ENCODE results near the gene OLFML3.
A peak's percentile ranks its signal among the peaks of the same experiment; 100 is the strongest.

The OLFML3 gene

DNA sequence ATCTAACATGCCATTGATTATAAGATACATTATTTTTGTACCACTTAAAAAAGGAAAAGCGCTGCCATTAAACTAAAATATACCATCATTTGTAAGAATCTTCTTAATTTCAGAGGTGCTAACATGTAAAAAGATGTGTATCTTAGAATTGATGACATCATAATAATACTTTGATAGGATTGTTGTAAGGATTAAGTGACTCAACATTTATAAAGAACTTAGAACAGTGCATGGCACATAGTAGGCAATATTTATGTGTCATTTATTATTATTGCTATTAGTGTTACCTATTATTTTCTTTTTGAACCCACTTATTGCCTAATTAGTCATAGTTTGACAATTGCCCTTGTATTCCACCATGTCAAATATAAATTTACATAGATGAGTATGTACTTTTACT is 28.4 kb upstream of the OLFML3 start:
- no peak for DNase-seq

DNA sequence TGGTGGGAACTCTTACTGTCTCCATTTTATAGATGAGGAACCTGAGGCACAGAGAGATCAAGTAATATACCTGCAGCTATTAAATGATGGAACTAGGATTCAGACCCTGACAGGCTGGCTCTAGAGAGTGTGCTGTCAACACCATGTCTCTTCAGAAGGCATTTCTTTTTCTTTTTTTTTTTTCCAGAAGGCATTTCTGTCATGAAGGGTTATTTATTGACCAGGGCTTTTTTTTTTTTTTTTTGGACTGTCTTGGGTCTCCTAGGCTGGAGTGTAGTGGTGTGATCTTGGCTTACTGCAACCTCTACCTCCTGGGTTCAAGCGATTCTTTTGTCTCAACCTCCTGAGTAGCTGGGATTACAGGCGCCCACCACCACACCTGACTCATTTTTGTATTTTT is 27.6 kb upstream of the OLFML3 start:
- DNase-seq = no peak

DNA sequence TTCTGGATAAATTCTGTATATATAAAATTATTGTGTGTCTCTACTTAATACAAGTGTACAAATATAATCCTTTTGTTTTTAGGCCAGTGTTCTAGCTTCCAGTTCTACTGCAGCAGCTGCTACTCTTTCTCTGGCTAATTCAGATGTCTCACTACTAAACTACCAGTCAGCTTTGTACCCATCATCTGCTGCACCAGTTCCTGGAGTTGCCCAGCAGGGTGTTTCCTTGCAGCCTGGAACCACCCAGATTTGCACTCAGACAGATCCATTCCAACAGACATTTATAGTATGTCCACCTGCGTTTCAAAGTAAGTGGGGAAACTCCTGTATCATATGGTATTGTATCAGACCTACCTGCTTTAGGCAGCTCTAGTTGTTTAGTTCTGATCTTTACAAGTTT is 21.3 kb upstream of the OLFML3 start:
- no peak for DNase-seq

DNA sequence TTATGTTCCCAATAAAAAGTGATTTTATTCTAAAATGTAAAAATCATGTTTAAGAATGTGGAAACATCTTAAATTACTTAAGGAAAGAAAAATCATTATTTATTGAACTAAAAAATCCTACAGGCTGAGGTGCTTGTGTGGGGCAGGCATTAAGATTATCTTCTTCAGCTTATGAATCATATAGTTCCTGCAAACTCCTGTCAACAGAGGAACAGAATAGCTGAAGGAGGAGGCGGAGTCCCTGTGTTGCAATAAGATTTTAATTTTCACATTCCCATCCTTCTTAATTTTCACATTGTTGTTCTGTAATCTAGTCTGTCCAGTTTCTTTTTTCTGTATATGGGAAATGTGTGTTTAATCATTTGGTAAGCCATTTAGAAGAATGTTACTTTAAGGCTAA is 20.6 kb upstream of the OLFML3 start:
- DNase-seq = no peak

DNA sequence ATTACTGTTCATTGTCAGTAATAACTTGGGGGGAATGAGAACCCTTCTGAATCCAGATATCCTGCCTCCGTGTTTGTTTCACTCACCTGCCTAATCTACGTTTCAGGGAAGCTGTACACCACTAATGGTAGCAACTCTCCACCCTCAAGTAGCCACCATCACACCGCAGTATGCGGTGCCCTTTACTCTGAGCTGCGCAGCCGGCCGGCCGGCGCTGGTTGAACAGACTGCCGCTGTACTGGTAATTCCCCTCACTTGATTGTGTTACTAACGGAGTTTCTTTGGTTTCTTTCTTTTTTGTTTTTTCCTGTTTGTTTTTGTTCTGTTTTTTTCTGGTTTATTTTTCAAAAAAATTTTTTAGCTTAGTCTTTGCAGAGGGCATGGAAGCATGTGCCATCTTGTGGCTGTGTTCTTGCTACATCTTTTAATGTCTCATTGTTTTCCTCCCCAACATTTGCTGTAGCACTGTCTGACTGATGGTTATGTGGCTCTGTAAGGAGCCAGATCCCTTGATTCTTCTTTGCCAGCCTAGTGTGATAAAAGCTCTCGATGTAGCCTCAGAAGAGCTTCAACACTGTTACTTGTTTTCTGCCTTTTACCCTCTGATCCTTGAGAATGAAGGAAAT is 15.9 kb upstream of the OLFML3 start:
- DNase-seq = no peak

DNA sequence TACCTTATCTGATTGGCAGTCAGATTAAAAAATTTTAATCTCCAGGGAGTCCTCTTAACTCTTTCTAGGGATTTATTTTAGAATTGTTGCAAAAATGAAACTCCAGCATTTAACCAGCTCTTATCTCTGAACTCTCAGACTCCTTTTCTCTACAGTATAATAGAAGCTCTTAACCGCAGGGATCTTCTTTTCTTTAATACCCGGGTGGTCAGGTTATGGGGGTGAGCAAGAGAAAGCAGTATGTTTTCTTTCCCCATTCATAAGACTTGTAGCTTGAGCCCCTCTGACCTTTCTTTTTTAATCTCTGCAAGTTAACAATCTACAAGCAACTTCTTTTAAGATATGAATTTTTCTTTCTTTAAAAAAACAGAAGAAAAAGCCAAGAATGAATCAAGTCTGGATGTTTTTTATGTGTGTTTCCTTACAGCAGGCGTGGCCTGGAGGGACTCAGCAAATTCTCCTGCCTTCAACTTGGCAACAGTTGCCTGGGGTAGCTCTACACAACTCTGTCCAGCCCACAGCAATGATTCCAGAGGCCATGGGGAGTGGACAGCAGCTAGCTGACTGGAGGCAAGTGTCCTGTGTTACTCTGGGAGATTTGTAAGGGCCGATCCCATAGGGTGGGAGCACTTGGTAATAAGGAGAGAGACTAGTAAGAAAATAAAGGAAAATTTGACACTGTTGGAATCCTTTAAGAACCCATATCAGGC is 13.4 kb upstream of the OLFML3 start:
- DNase-seq = no peak

DNA sequence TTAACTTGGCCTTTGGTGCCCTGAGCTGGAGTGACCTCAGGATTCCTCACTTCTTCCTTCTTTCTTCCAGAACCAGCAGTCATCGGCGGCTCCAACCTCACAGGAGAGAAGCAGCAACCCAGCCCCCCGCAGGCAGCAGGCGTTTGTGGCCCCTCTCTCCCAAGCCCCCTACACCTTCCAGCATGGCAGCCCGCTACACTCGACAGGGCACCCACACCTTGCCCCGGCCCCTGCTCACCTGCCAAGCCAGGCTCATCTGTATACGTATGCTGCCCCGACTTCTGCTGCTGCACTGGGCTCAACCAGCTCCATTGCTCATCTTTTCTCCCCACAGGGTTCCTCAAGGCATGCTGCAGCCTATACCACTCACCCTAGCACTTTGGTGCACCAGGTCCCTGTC is 6.3 kb upstream of the OLFML3 start:
- DNase-seq = no peak

DNA sequence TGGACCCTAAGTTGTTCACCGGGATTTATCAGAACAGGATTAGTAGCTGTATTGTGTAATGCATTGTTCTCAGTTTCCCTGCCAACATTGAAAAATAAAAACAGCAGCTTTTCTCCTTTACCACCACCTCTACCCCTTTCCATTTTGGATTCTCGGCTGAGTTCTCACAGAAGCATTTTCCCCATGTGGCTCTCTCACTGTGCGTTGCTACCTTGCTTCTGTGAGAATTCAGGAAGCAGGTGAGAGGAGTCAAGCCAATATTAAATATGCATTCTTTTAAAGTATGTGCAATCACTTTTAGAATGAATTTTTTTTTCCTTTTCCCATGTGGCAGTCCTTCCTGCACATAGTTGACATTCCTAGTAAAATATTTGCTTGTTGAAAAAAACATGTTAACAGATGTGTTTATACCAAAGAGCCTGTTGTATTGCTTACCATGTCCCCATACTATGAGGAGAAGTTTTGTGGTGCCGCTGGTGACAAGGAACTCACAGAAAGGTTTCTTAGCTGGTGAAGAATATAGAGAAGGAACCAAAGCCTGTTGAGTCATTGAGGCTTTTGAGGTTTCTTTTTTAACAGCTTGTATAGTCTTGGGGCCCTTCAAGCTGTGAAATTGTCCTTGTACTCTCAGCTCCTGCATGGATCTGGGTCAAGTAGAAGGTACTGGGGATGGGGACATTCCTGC is 3.9 kb upstream of the OLFML3 start:
- no peak for DNase-seq

DNA sequence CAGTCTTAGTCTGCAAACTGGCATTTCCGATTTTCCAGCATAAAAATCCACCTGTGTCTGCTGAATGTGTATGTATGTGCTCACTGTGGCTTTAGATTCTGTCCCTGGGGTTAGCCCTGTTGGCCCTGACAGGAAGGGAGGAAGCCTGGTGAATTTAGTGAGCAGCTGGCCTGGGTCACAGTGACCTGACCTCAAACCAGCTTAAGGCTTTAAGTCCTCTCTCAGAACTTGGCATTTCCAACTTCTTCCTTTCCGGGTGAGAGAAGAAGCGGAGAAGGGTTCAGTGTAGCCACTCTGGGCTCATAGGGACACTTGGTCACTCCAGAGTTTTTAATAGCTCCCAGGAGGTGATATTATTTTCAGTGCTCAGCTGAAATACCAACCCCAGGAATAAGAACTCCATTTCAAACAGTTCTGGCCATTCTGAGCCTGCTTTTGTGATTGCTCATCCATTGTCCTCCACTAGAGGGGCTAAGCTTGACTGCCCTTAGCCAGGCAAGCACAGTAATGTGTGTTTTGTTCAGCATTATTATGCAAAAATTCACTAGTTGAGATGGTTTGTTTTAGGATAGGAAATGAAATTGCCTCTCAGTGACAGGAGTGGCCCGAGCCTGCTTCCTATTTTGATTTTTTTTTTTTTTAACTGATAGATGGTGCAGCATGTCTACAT is 2.5 kb upstream of the OLFML3 start:
- DNase-seq = peak; percentile 49

DNA sequence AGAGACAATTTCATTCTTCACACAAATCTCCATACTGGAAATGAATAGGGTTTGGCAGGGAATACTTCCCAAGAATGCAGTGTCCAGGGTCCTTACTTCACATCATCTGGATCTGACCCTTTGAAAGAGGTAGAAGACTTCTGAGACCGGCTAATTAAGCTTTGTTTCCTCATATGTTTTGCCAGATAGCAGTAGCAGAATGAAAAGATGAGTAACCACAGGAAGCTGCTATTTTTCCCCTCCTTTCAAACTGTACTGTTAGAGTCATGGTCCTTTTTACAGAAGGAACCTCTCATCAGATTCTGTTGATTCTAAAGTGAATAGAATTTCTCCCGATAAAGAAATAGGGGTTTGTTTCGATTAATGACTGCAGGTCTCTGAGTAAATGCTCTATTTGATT is 1.4 kb upstream of the OLFML3 start:
- no peak for DNase-seq

DNA sequence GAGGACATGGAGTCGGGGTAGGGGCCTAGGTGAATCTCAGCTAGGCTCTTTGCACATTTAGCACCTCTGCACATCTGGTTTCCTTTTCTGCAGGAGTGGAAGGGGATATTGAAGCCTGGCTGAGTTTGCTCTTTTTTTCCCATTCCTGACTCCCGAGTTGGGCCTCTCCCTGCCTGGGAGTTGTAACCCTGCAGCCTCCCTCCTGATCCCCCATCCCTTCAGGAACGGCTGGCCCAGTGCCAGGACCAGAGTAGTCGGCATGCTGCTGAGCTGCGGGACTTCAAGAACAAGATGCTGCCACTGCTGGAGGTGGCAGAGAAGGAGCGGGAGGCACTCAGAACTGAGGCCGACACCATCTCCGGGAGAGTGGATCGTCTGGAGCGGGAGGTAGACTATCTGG is 836 bp downstream of the OLFML3 start:
- no peak for DNase-seq

DNA sequence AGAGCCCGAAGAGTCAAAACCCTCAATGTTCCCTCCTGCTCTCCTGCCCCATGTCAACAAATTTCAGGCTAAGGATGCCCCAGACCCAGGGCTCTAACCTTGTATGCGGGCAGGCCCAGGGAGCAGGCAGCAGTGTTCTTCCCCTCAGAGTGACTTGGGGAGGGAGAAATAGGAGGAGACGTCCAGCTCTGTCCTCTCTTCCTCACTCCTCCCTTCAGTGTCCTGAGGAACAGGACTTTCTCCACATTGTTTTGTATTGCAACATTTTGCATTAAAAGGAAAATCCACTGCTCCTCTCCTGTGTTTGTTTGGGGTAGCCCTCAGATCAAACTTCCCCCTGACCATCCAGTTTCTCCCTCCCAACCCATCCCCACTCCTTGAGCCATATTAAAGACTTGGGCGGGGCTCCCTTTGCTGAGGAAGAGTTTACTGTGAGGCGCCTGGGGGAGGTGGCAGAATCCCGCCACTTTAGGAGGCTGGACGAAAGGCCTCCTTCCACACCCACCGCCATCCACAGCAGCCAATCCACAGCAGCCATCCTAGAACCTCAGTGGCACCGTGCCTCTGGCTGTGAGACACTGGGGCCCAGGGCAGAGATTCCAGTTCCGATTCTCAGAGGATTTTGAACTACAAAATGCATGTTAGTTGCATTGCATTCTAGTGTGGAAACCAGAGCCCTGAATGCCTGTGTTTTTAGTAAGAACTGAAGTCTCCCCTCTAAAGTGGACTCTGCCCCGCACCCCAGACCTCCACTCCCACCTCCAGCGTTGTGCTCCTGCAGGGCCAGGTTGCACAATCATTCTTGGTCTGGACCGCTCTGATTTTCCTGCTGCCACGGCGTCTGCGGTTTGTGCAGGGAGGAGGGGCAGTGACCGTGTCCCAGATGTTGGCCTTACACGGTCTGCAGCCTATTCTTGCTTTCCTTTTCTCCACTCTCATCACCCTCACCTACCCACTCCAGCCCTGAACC is 3.0 kb downstream of the OLFML3 start:
- peak; percentile 63 for DNase-seq

DNA sequence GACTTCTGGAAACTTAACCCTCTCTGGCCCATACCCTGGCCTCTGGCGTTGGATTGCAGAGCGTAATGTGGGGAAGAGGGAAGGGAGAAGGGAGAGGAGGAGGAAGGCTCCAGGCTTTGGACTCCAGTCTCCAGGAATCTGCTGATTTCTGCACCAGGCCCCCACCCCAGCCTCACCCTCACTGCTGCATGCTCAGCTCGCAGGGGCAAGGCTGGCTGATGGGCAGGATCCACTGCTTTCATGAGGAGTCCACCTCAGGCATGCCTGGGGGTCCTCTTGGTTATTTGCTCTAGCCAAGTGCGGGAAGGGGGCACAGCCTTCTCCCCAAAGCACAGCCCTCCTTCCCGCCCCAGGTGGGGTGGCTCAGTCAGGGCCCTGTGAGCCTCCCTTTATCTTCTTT is 3.7 kb downstream of the OLFML3 start:
- DNase-seq = no peak

DNA sequence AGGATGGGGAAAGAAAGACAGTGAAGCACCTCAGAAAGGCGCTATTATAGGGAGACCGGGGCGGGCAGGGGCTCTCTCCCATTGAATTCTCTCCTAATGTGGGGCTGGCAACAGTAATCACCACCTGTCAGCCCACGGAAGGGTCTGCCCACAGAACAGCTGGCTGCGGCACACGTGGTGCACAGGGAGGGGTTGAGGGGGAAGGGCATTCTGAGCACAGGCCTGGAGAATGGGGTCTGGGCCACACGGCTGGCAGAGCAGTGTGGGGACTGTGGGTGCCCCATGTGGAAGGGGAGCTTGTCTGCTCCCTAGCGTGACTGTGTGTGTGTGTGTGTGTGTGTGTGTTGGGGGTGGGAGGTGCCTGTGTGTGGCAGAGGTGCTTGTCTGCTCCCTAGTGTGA is 4.1 kb downstream of the OLFML3 start:
- DNase-seq = no peak

DNA sequence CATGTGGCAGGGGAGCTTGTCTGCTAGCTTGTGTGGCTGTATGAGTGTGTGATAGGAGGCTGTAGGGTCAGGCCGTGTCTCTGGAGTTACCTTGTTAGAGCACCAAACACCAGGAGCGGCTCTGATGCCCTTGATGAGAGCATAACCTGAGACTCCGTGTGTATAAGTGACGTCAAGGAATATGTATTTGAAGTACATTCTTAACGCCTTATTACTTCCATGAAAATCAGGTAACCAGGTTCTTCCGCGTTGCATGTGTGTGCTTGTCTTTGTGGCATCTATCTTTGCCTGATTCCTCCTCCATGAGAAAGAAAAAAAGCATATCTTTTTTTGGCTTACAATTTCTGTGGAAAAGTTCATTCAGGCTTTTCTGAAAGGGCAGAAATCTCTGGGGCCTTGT is 4.6 kb downstream of the OLFML3 start:
- no peak for DNase-seq

DNA sequence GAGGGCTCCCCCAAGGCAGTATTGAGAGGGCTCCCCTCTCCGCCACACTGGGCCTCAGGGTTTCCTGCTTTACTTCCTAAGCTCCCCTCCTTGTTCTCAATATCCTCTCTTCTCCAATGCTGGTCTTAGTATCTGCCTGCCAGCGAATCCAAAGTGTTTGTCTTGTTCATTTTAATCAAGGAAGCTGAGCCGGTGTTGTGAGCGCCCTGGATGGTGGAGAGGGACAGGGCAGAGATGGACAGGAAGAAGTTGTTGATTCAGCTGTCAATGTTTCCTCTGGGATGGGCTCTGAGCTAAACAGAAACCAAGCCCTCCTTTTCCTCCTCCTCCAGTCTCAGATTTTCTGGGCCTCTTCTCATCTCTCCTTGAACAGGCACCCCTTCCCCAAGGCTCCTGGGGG is 5.4 kb downstream of the OLFML3 start:
- no peak for DNase-seq

DNA sequence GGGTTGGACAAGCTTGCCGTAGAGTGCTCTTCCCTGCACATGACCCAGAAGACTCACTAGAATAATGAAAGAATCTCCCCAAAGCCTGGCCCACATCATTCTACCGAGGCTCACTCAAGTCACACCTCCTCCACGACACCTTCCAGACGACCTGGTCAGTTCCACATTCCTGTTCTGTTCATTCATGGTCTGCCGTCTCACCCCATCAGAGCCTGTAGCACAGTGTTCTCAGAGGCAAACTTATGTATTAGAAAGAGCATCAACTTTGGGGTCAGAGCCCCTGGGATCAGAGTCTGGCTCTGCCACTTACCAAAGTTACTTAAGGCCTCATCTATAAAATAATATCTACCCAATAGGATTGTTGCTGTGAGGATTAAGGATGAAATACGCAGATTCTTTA is 7.5 kb downstream of the OLFML3 start:
- DNase-seq = no peak

DNA sequence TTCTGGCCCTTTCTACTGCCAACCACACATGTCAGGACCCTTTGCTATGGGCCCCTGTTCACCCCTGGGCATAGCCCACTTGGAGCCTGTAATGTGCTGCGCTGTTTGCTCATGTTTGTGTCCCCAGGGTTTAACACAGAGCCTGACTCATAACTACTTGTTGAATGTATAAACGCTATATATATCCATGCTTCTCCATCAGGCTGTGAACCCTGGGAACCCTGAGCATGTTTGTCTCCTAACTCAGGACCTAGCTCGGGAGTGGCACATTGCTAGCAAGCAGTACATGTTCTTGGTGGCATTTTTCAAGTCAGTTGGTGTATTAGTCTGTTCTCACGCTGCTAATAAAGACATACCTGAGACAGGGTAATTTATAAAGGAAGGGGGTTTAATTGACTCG is 8.0 kb downstream of the OLFML3 start:
- no peak for DNase-seq

DNA sequence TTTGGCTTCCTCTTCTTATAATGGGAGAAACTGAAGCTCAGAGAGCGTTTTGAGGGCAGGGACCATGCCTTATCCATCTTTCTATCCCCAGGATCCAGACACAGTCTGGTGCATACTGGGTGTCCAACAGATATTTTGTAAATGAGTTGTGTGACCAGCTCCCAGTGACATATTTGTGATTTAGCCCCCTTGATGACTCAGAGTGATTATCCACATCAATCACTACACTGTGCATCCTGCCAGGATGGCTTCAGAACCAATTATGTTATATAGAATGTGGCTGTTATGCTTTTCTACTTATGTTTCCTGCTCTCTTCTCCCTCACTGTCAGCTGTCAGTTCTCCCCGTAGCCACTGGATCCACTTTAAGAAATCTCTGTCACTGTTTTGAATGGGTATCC is 11.3 kb downstream of the OLFML3 start:
- DNase-seq = no peak

DNA sequence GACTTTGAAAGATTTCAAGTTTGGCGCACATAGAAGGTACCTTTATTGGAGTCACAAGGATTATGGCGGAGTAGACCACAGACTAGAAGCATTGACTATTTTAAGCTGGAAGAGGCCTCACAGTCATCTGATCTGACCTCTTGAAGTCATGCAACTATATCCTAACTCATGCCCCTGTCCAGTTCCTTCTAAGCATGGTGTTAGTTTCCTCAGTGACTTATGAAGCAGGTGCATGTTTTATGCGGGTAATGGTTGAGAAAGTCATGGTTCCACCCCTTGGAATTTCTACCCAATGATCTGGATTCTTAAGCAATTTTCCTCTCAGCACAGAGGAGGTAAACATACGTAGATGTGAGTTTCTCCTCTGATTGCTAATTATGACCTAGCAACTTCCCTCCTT is 11.7 kb downstream of the OLFML3 start:
- no peak for DNase-seq

DNA sequence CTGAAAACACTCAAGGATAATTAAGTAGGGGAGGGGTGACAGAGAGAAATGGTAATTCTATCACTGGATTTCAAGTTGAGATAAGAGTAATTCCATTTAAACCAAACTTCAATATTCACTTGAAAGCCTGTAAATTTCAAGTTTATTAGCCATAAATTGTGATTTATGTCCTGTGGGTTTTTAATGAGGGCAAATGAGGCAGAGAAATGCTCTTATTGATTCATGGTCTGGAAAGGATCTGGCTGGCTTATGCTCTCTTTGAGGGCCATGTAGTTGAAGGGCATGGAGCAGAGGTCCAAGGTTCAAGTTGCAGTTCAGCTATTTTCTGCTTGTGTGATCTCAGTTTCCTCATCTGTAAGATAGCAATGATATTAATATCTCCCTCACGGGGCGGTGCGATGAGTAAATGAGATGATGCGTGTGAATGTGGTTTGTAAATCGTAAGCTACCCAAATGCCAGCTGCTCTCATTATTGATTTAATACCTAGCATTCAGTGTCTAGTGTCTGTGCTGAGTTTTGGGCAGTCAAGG is 12.3 kb downstream of the OLFML3 start:
- no peak for DNase-seq

DNA sequence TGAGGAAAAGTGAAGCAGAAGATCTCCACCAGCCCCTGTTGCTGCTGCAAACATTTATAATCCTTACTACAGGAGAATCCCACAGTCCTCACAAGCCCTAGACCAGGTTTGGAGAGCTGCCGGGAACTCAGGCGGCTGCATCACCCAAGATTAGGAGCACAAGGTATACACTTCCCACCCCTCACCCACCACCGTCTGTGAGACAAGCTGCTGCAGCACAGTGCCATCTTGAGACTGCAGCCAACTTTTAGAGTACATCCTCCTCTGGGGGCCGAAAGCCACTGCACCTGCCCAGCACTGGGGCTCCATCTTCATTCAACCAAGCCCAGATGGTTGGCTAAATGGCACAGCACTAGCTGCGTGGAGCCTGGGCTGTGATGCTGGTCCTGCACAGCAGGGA is 13.8 kb downstream of the OLFML3 start:
- no peak for DNase-seq

DNA sequence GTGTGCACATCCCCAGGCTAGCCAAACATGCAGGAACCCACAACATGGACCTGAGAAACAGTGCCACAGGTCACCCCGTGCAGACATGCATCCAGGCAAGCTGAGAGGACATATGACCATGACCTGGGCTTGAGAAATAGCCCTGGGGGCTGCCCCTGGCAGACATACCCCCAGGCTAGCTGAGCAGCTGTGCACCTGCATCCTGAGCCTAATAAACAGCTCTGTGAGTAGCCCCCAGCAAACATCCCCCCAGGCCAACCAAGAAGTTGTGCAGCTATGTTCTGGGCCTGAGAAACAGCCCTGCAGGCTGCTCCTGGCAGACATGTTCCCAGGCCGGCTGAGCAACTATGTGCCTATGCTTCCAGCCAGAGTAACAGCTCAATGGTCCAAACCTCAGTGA is 14.5 kb downstream of the OLFML3 start:
- no peak for DNase-seq

All from kidney glomerular epithelial cell (primary cell).